Hepatocyte (in vitro differentiated cells): ENCODE results near the gene TMEFF2. TPM values are rescaled to one million over a fixed set of nuclear protein-coding genes. Genes with fewer than 3 reads are reported as not detected.

Source experiments
- DNase-seq: peaks from one replicate; pipeline ENCODE4 v3.0.0-alpha.2; 2016; ENCODE audit warnings: low spot score
- H2AFZ ChIP-seq: fragments of 200-600 bp; sonication (generic); 2 replicates; pipeline ENCODE4 v1.6.0; 2016; ENCODE audit warnings: antibody characterized with exemption, mild to moderate bottlenecking
- H3K27ac ChIP-seq: fragments of 200-600 bp; sonication (generic); 2 replicates; pipeline ENCODE4 v1.5.1; 2016; ENCODE audit warnings: mild to moderate bottlenecking
- H3K27me3 ChIP-seq: fragments of 200-600 bp; sonication (generic); 2 replicates; pipeline ENCODE4 v1.6.1; 2016
- H3K36me3 ChIP-seq: fragments of 200-600 bp; sonication (generic); replicated peaks from 2 replicates; pipeline ENCODE4 v1.5.1; 2016; ENCODE audit warnings: low read depth; ENCODE audit not compliant: insufficient read depth
- H3K4me1 ChIP-seq: fragments of 200-600 bp; sonication (generic); 2 replicates; pipeline ENCODE4 v1.5.1; 2016; ENCODE audit warnings: mild to moderate bottlenecking, moderate library complexity; ENCODE audit not compliant: insufficient read depth
- H3K4me2 ChIP-seq: fragments of 200-600 bp; sonication (generic); 2 replicates; pipeline ENCODE4 v1.6.0; 2016
- H3K4me3 ChIP-seq: fragments of 200-600 bp; sonication (generic); 2 replicates; pipeline ENCODE4 v1.5.1; 2016; ENCODE audit warnings: mild to moderate bottlenecking
- H3K79me2 ChIP-seq: fragments of 200-600 bp; sonication (generic); 2 replicates; pipeline ENCODE4 v1.6.0; 2017; ENCODE audit warnings: mild to moderate bottlenecking
- H3K9me2 ChIP-seq: fragments of 200-600 bp; sonication (generic); replicated peaks from 2 replicates; pipeline ENCODE4 v1.6.0; 2017; ENCODE audit warnings: mild to moderate bottlenecking; ENCODE audit not compliant: insufficient read depth
- H3K9me3 ChIP-seq: fragments of 200-600 bp; sonication (generic); 2 replicates; pipeline ENCODE4 v1.5.1; 2016; ENCODE audit warnings: low read depth, mild to moderate bottlenecking
- H4K20me1 ChIP-seq: fragments of 200-600 bp; sonication (generic); 2 replicates; pipeline ENCODE4 v1.6.0; 2016; ENCODE audit warnings: mild to moderate bottlenecking; ENCODE audit not compliant: insufficient read depth, poor library complexity, severe bottlenecking
- EZH2 ChIP-seq: fragments of 200-600 bp; sonication (generic); IDR thresholded peaks from 2 replicates; pipeline ENCODE4 v1.6.1; 2016; ENCODE audit warnings: antibody characterized with exemption, mild to moderate bottlenecking, borderline replicate concordance
- EZH2phosphoT487 ChIP-seq: fragments of 200-600 bp; sonication (generic); IDR thresholded peaks from one replicate; pipeline ENCODE4 v1.6.1; 2018; ENCODE audit warnings: antibody characterized with exemption, mild to moderate bottlenecking, low read depth, moderate library complexity; ENCODE audit not compliant: unreplicated experiment, severe bottlenecking
- WGBS: methylation state at CpG from one replicate; pipeline ENCODE4 v1.1.6; 2016; ENCODE audit warnings: low lambda C conversion rate; ENCODE audit errors: missing lambda C conversion rate; 5-methylcytosine and 5-hydroxymethylcytosine counted together
- polyA plus RNA-seq: library from polyadenylated mRNA; unstranded; fragments of >200 nt; fragmentation: Nextera tagmentation; extraction: Ambion mirVana; gene quantifications from 2 replicates; pipeline ENCODE4 v1.2.1, GENCODE V29; 2016
- total RNA-seq: library from RNA; depleted of rRNA; stranded (reverse); fragments of >200 nt; gene quantifications from 2 replicates; pipeline ENCODE4 v1.2.3, GENCODE V29; 2014
- TF ChIP-seq, protein P1 (sequence below): fragments of 200-600 bp; sonication (generic); IDR thresholded peaks from 2 replicates; pipeline ENCODE4 v1.5.1; 2016; ENCODE audit warnings: antibody characterized with exemption, mild to moderate bottlenecking; ENCODE audit not compliant: poor library complexity

The TMEFF2 gene
- total and polyA plus RNA-seq, 2 experiments from 2014 or later: 0.43 to 1.8 TPM

DNA sequence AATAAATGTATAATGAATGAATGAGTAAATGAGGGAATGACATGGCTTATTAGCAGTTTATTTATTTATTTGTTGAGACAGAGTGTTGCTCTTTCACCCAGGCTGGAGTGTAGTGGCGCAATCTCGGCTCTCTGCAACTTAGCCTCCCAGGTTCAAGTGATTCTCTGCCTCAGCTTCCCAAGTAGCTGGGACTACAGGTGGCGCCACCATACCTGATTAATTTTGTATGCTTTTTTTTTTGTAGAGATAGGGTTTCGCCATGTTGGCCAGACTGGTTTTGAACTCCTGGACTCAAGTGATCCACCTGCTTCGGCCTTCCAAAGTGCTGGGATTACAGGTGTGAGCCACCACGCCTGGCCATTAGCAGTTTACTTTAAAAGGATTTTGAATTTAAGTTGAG is 247.5 kb downstream of the TMEFF2 start:
- Histone ChIP-seq H3K27ac (no peak overlapping the region), H3K9me3 (no peaks in the 10 kb centered on the region), H2AFZ (no peak overlapping the region), H3K4me2 (no peak overlapping the region), H3K27me3 (no peaks in the 10 kb centered on the region), H3K9me2 (no peaks in the 10 kb centered on the region), H3K36me3 (no peaks in the 10 kb centered on the region), H3K4me3 (no peak overlapping the region), H4K20me1 (no peaks in the 10 kb centered on the region), H3K79me2 (no peaks in the 10 kb centered on the region), H3K4me1 (peaks cover under 1% of the 10 kb centered on the region)
- TF ChIP-seq EZH2phosphoT487 (no peak), EZH2 (no peak)
- TF ChIP-seq, protein P1, sequence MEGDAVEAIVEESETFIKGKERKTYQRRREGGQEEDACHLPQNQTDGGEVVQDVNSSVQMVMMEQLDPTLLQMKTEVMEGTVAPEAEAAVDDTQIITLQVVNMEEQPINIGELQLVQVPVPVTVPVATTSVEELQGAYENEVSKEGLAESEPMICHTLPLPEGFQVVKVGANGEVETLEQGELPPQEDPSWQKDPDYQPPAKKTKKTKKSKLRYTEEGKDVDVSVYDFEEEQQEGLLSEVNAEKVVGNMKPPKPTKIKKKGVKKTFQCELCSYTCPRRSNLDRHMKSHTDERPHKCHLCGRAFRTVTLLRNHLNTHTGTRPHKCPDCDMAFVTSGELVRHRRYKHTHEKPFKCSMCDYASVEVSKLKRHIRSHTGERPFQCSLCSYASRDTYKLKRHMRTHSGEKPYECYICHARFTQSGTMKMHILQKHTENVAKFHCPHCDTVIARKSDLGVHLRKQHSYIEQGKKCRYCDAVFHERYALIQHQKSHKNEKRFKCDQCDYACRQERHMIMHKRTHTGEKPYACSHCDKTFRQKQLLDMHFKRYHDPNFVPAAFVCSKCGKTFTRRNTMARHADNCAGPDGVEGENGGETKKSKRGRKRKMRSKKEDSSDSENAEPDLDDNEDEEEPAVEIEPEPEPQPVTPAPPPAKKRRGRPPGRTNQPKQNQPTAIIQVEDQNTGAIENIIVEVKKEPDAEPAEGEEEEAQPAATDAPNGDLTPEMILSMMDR: no peak
- 98% methylated on average over 6 of the region's 6 CpGs for WGBS
- no peak for DNase-seq

DNA sequence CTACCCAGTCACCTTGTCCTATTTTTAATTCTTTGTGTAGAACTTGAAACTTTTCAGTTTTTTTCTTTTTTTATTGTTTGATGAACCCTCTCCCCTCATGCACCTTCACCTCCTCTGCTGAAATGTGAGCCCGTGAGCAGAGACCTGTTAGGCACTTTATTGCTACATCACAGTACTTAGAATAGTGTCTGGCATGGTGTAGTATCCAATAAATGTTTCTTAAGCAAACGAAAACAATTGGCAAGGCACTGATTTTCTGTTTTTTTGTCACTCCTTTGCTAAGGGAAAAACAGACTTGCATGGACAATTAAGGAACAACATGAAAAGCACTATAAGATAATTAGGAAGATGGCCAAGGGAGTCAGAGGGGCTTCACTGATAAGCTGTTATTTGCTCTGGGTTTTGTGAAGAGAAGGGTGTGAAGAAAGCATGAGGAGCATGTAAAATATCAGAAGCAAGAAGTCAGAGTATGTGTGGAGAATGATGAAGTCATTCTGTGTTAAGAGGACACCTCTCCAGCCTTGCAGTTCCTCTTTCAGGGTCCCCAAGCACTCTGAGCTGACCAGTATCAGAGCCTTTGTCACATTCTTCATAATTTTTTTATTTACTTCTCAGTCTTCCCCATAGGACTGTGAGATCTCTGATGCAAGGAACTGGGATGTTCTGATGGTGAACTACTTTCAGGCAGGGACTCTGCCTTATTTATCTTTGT is 248.1 kb downstream of the TMEFF2 start:
- no peak overlapping the region for H3K4me3 ChIP-seq
- H3K9me2 ChIP-seq: no peaks in the 10 kb centered on the region
- H3K27ac ChIP-seq: no peak overlapping the region
- H3K4me1 ChIP-seq: peaks cover 6% of the 10 kb centered on the region
- H3K79me2 ChIP-seq: no peaks in the 10 kb centered on the region
- no peak overlapping the region for H3K4me2 ChIP-seq
- no peak for DNase-seq
- H3K27me3 ChIP-seq: no peaks in the 10 kb centered on the region
- TF ChIP-seq, protein P1: no peak
- TF ChIP-seq EZH2phosphoT487 (no peak), EZH2 (no peak)
- 60% methylated on average over 2 of the region's 2 CpGs for WGBS
- no peaks in the 10 kb centered on the region for H4K20me1 ChIP-seq
- H2AFZ ChIP-seq: no peak overlapping the region
- H3K9me3 ChIP-seq: no peaks in the 10 kb centered on the region
- H3K36me3 ChIP-seq: no peaks in the 10 kb centered on the region

DNA sequence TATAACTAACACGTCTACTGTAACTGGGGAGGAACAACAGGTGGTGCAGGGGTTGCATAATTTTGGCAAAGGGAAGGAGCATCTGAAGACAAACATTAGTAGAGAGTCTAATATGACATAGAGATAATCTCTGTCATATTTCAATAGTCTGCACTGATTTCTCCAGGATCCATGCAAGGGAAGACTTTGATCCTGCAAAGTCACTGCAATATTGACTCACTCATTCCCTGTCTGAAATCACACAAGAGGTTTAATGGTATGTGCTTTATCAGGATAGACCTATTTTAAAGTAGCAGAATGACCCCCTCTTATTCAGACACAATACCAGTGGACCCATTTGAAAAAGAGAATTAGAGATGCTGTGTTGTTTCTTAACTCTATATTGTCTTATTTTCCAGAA is 249.1 kb downstream of the TMEFF2 start:
- H3K4me2 ChIP-seq: no peak overlapping the region
- H3K27ac ChIP-seq: no peak overlapping the region
- TF ChIP-seq, protein P1: no peak
- 79% methylated on average over 1 of the region's 1 CpG for WGBS
- H3K9me3 ChIP-seq: no peaks in the 10 kb centered on the region
- no peaks in the 10 kb centered on the region for H3K9me2 ChIP-seq
- no peaks in the 10 kb centered on the region for H3K79me2 ChIP-seq
- H3K4me1 ChIP-seq: peaks cover 10% of the 10 kb centered on the region
- no peaks in the 10 kb centered on the region for H3K27me3 ChIP-seq
- H3K4me3 ChIP-seq: no peak overlapping the region
- H2AFZ ChIP-seq: no peak overlapping the region
- DNase-seq: no peak
- H3K36me3 ChIP-seq: no peaks in the 10 kb centered on the region
- no peaks in the 10 kb centered on the region for H4K20me1 ChIP-seq

DNA sequence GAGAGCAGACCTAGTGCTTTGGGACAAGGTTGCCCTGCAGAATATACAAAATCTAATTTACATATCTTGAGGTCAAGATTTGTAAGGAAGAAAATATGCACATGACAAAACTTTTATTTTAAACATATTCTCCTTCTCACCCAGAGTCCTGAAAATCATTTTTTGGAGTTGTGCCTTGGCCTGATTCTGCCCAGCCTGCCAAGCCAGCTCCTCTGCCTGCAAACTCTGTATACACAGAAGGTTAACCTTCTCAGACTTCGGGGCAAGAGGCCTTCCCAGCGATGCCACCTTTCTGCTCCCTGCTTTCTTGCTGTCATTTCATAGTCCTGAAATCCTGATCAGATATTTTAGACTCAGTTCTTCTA is 252.0 kb downstream of the TMEFF2 start:
- no peaks in the 10 kb centered on the region for H4K20me1 ChIP-seq
- H3K9me3 ChIP-seq: no peaks in the 10 kb centered on the region
- no peaks in the 10 kb centered on the region for H3K36me3 ChIP-seq
- H3K9me2 ChIP-seq: no peaks in the 10 kb centered on the region
- H3K27me3 ChIP-seq: no peaks in the 10 kb centered on the region
- no peak overlapping the region for H3K27ac ChIP-seq
- no peak overlapping the region for H3K4me2 ChIP-seq
- TF ChIP-seq EZH2phosphoT487 (no peak), EZH2 (no peak)
- TF ChIP-seq, protein P1: no peak
- 71% methylated on average over 2 of the region's 2 CpGs for WGBS
- no peak overlapping the region for H3K4me3 ChIP-seq
- no peak overlapping the region for H2AFZ ChIP-seq
- H3K4me1 ChIP-seq: peaks cover 10% of the 10 kb centered on the region
- no peaks in the 10 kb centered on the region for H3K79me2 ChIP-seq
- DNase-seq: no peak
